ENCODE measurements around the gene CDC26.
"Not testable (repeated sequence)": the region's sequence is repeated elsewhere in the genome, so short reads cannot be mapped to it uniquely, and the experiment has no call there.

The CDC26 gene

GRCh38 chr9:113275157-113276131 lies at the start of gene CDC26, which contains the start of gene PRPF4:
Gene CDC26 (minus strand): TSS chr9:113275572. CDS start chr9:113272507, 3,065 bp downstream.
Gene PRPF4 (plus strand): TSS chr9:113275658. CDS start chr9:113275744, 86 bp downstream.
- peak; percentile 97 for DNase-seq (ENCODE audit: low spot score)

- no peak for DNase-seq (ENCODE audit: low spot score)
Measured at GRCh38 chr9:113322671-113323070, 47.3 kb upstream of the CDC26 start.

GRCh38 chr9:113320051-113320450 lies 44.7 kb upstream of the CDC26 start:
- no peak for DNase-seq (ENCODE audit: low spot score)

GRCh38 chr9:113319054-113319453 lies 43.7 kb upstream of the CDC26 start:
- DNase-seq (ENCODE audit: low spot score), result no peak

GRCh38 chr9:113317777-113318176 lies 42.4 kb upstream of the CDC26 start:
- peak; percentile 47 for DNase-seq (ENCODE audit: low spot score)

- DNase-seq (ENCODE audit: low spot score), result no peak
Measured at GRCh38 chr9:113316030-113316429, 40.7 kb upstream of the CDC26 start.

GRCh38 chr9:113315231-113315630 lies 39.9 kb upstream of the CDC26 start:
- DNase-seq (ENCODE audit: low spot score), result no peak

GRCh38 chr9:113313261-113313660 lies 37.9 kb upstream of the CDC26 start:
- DNase-seq (ENCODE audit: low spot score), result no peak

- no peak for DNase-seq (ENCODE audit: low spot score)
Measured at GRCh38 chr9:113311961-113312360, 36.6 kb upstream of the CDC26 start.

- DNase-seq (ENCODE audit: low spot score), result peak; percentile 16
Measured at GRCh38 chr9:113310538-113310937, 35.2 kb upstream of the CDC26 start.

- DNase-seq (ENCODE audit: low spot score), result peak; percentile 78
Measured at GRCh38 chr9:113309204-113309813, 33.9 kb upstream of the CDC26 start.

GRCh38 chr9:113307396-113307975 lies 32.1 kb upstream of the CDC26 start:
- DNase-seq (ENCODE audit: low spot score), result no peak

- DNase-seq (ENCODE audit: low spot score), result no peak
Measured at GRCh38 chr9:113306566-113306965, 31.2 kb upstream of the CDC26 start.

- DNase-seq (ENCODE audit: low spot score), result no peak
Measured at GRCh38 chr9:113302792-113303418, 27.5 kb upstream of the CDC26 start, which contains the start of gene RNF183. Gene RNF183 (minus strand): TSS chr9:113303376. CDS start chr9:113298184, 5,192 bp downstream.

GRCh38 chr9:113301548-113301947 lies 26.2 kb upstream of the CDC26 start:
- no peak for DNase-seq (ENCODE audit: low spot score)

- no peak for DNase-seq (ENCODE audit: low spot score)
Measured at GRCh38 chr9:113299800-113300292, 24.5 kb upstream of the CDC26 start.

GRCh38 chr9:113298924-113299770 lies 23.8 kb upstream of the CDC26 start:
- no peak for DNase-seq (ENCODE audit: low spot score)

GRCh38 chr9:113298311-113298710 lies 22.9 kb upstream of the CDC26 start:
- DNase-seq (ENCODE audit: low spot score), result no peak

- no peak for DNase-seq (ENCODE audit: low spot score)
Measured at GRCh38 chr9:113296796-113297558, 21.6 kb upstream of the CDC26 start.

- not testable (repeated sequence) for DNase-seq (ENCODE audit: low spot score)
Measured at GRCh38 chr9:113296247-113296646, 20.9 kb upstream of the CDC26 start.

Measured in GM03348 (cell line).